GM12878 (cell line): Measurements from ENCODE around the gene TGFBRAP1. TPM values are rescaled to one million over a fixed set of nuclear protein-coding genes. Genes with fewer than 3 reads are reported as not detected.

Experiments used
- ATAC-seq: fragments of 200-7000 bp; cut with Tn5 transposase; 3 replicates; pipeline ENCODE4 v1.9.1; 2020; ENCODE audit warnings: mild to moderate bottlenecking, moderate library complexity
- BruUV-seq: library from RNA; stranded (reverse); fragments of 400-500 nt; replicated peaks from 2 replicates; lab custom pipeline; 2021; lab: Mats Ljungman, UMichigan
- CTCF ChIA-PET: fragments of 300-600 bp; sonication (Branson Sonifier 250); formaldehyde crosslinking; extraction: SDS; loops from one replicate; lab custom pipeline; 2021; ENCODE audit warnings: inconsistent platforms; lab: Yijun Ruan, JAX
- POLR2A ChIA-PET: fragments of 350-600 bp; formaldehyde crosslinking; extraction: SDS; loops from one replicate; lab custom pipeline; 2021; ENCODE audit warnings: inconsistent platforms; lab: Charles Lee
- RAD21 ChIA-PET: fragments of 300-600 bp; sonication (Branson Sonifier 250); formaldehyde crosslinking; loops from one replicate; lab custom pipeline; 2023; ENCODE audit warnings: antibody characterized with exemption; ENCODE audit not compliant: unreplicated experiment; lab: Charles Lee
- SMC1A ChIA-PET: fragments of 300-600 bp; sonication (Branson Sonifier 250); formaldehyde crosslinking; loops from one replicate; lab custom pipeline; 2023; ENCODE audit not compliant: unreplicated experiment, uncharacterized antibody; lab: Charles Lee
- DNase-seq: peaks from one replicate; pipeline ENCODE4 v3.0.0-alpha.2; 2011; ENCODE audit warnings: low read depth, low spot score
- FAIRE-seq: peaks from 3 replicates; lab custom pipeline; 2011; peaks lifted over from hg19 to GRCh38; lab: Jason Lieb, UNC
- H2AFZ ChIP-seq: 2 replicates; pipeline ENCODE4 v1.6.0; 2011; ENCODE audit warnings: low read depth, low read length, control low read depth; ENCODE audit not compliant: control insufficient read depth
- H3K27ac ChIP-seq: 2 replicates; pipeline ENCODE4 v1.5.1; 2011; ENCODE audit warnings: control low read depth; ENCODE audit not compliant: control insufficient read depth, insufficient read depth
- H3K27me3 ChIP-seq, 2 experiments: replicated peaks in 1 of 2; 2 replicates each; pipeline versions ENCODE4 v1.6.0 to v1.6.1; 2011; ENCODE audit warnings: low read length in 1 of 2; ENCODE audit not compliant: control insufficient read depth in 2 of 2, insufficient read depth in 2 of 2
- H3K36me3 ChIP-seq, 2 experiments: 2 replicates each; pipeline ENCODE4 v1.5.1; 2011; ENCODE audit warnings: low read length in 1 of 2; ENCODE audit not compliant: control insufficient read depth in 2 of 2, insufficient read depth in 2 of 2
- H3K4me1 ChIP-seq: 2 replicates; pipeline ENCODE4 v1.6.1; 2011; ENCODE audit warnings: mild to moderate bottlenecking, low read length, moderate library complexity, mixed read lengths; ENCODE audit not compliant: control insufficient read depth, insufficient read depth
- H3K4me2 ChIP-seq: 2 replicates; pipeline ENCODE4 v1.6.0; 2011; ENCODE audit warnings: control low read depth; ENCODE audit not compliant: control insufficient read depth, insufficient read depth
- H3K4me3 ChIP-seq: fragments of 200-600 bp; sonication (generic); 2 replicates; pipeline ENCODE4 v1.5.1; 2016
- H3K79me2 ChIP-seq: 2 replicates; pipeline ENCODE4 v1.6.0; 2011; ENCODE audit warnings: low read length; ENCODE audit not compliant: control insufficient read depth, insufficient read depth
- H3K9ac ChIP-seq: 2 replicates; pipeline ENCODE4 v1.8.0; 2011; ENCODE audit warnings: low read length, control low read depth, mixed read lengths; ENCODE audit not compliant: control insufficient read depth, insufficient read depth
- H3K9me3 ChIP-seq: replicated peaks from 3 replicates; pipeline ENCODE4 v1.5.1; 2011; ENCODE audit warnings: mild to moderate bottlenecking, low read length; ENCODE audit not compliant: control insufficient read depth, insufficient read depth
- H4K20me1 ChIP-seq: 2 replicates; pipeline ENCODE4 v1.6.0; 2011; ENCODE audit not compliant: control insufficient read depth, insufficient read depth
- BMI1 ChIP-seq: fragments of 450-650 bp; IDR thresholded peaks from 2 replicates; pipeline ENCODE4 v1.6.1; 2016; ENCODE audit warnings: mild to moderate bottlenecking, moderate library complexity, borderline replicate concordance
- KAT2A ChIP-seq: conservative IDR thresholded peaks from 2 replicates; pipeline ENCODE4 v1.6.1; 2011; ENCODE audit warnings: low read depth, low read length; ENCODE audit not compliant: control insufficient read depth
- KLF5 ChIP-seq: fragments of 450-650 bp; IDR thresholded peaks from 2 replicates; pipeline ENCODE4 v1.6.1; 2014; ENCODE audit warnings: mild to moderate bottlenecking; ENCODE audit not compliant: partially characterized antibody
- SIX5 ChIP-seq: IDR thresholded peaks from 2 replicates; pipeline ENCODE4 v1.6.1; 2011; ENCODE audit warnings: mild to moderate bottlenecking, low read depth, low read length, moderate library complexity; ENCODE audit not compliant: severe bottlenecking
- TAF1 ChIP-seq: IDR thresholded peaks from 2 replicates; pipeline ENCODE4 v1.6.1; 2011; ENCODE audit warnings: mild to moderate bottlenecking, low read depth, low read length, borderline replicate concordance
- WRNIP1 ChIP-seq: IDR thresholded peaks from 2 replicates; pipeline ENCODE4 v1.6.1; 2011; ENCODE audit warnings: low read depth, low read length, improper control_type of control experiment, borderline replicate concordance
- WGBS: methylation state at CpG from one replicate; pipeline ENCODE4 v1.1.6; 2016; ENCODE audit warnings: low lambda C conversion rate; ENCODE audit not compliant: insufficient replicate concordance, insufficient coverage; ENCODE audit errors: missing lambda C conversion rate; 5-methylcytosine and 5-hydroxymethylcytosine counted together
- in situ Hi-C: fragments of 300-500 bp; cut with MboI; formaldehyde crosslinking; loops from 9 replicates; pipeline ENCODE4 v1.14.3; 2018; ENCODE audit warnings: mixed read lengths
- intact Hi-C: fragments of 100-400 bp; cut with micrococcal nuclease; formaldehyde crosslinking; loops from one replicate; pipeline ENCODE4 v1.14.2; 2022; ENCODE audit not compliant: unreplicated experiment
- polyA plus RNA-seq, 11 experiments: library from polyadenylated mRNA; depleted of rRNA in 4 of 11; unstranded in 6 of 11; stranded (reverse) in 5 of 11; fragments of >200 nt; fragmentation: Nextera tagmentation in 4 of 11; fragmentation: Illumina TruSeq in 1 of 11; extraction: Ambion mirVana in 4 of 11; extraction: Trizol in 1 of 11; gene quantifications; 1 replicate in 1 of 11; 2 replicates in 10 of 11; pipeline versions ENCODE4 v1.2.1 to v1.2.3, GENCODE V29; 2011 to 2016; ENCODE audit warnings: inconsistent platforms in 2 of 11, missing spikeins in 2 of 11, low read depth in 1 of 11
- total RNA-seq, 4 experiments: library from RNA; depleted of rRNA in 3 of 4; stranded (reverse); fragments of >200 nt in 3 of 4; fragmentation: Illumina TruSeq in 1 of 4; extraction: Trizol in 1 of 4; gene quantifications; 2 replicates each; pipeline versions ENCODE4 v1.2.1 to v1.2.3, GENCODE V29; 2013 to 2021
- TF ChIP-seq, protein P1 (sequence below): fragments of 450-650 bp; IDR thresholded peaks from 2 replicates; pipeline ENCODE4 v1.6.1; 2017; ENCODE audit warnings: borderline replicate concordance
- TF ChIP-seq, protein P2 (sequence below): IDR thresholded peaks from 2 replicates; pipeline ENCODE4 v1.6.1; 2012; ENCODE audit warnings: low read depth, low read length, improper control_type of control experiment

Gene TGFBRAP1
- total and polyA plus RNA-seq, 10 of the 15 experiments (the other 5 are each of a cell fraction or from before 2014, with no cell fraction given), result 7.9 to 37.4 (median 23.7) TPM

DNA sequence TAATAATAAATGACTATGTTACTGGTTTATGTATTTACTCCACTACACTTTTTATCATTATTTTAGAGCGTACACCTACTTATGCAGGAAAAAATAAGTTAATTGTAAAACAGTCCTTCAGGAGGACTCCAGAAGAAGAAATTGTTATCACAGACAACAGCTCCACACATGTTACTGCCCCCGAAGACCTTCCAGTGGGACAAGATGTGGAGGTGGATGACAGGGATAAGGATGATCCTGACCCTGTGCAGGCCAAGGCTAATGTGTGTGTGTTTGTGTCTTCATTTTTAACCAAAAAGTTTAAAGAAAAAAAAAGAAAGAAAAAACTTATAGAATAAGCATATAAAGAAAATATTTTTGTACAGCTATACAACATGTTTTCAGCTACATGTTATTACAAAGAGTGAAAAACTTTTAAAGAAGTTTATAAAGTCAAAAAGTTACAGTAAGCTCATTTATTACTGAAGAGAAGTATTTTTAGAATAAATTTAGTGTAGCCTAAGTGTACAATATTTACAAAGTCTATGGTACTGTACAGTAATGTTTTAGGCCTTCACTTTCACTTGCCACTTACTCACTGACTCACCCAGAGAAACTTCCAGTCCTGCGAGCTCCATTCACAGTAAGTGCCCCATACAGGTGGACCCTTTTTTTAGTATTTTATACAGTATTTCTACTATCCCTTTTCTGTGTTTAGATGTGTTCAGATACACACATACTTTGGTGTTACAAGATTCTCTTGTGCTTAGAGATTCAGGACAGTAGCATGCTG, 7.5 kb downstream of the TGFBRAP1 start:
- Histone ChIP-seq H3K4me1 (peaks cover 28% of the 10 kb centered on the region), H3K9me3 (no peaks in the 10 kb centered on the region), H3K79me2 (peaks cover 81% of the 10 kb centered on the region), H3K9ac (no peak overlapping the region), H3K4me2 (peak overlapping the region; percentile 57; the same call in 1 of the 2 replicates), H3K27ac (peak overlapping the region; percentile 68; the same call in 1 of the 2 replicates), H4K20me1 (no peaks in the 10 kb centered on the region), H3K36me3 (peaks cover 0 to 8% of the 10 kb centered on the region in 2 experiments; a peak in 2 of 4 replicates), H3K4me3 (no peak overlapping the region), H3K27me3 (no peaks in the 10 kb centered on the region), H2AFZ (no peak overlapping the region)
- no TSS peak for BruUV-seq
- ChIA-PET CTCF (interaction anchor here (0.8 to 1.9 kb wide), 3 partner anchors 16 to 209 kb away, joined by 3 to 5 read pairs (median 3); no protein-coding TSS in a partner anchor), POLR2A (interaction anchor here (1.0 kb wide), 1 partner anchor 15 kb away, joined by 3 read pairs; the partner anchor contains the start of gene C2orf49), RAD21 (interaction anchor here (0.5 to 1.1 kb wide), 3 partner anchors 18 to 346 kb away, joined by 3 read pairs; no protein-coding TSS in a partner anchor), SMC1A (interaction anchor here (0.7 to 1.4 kb wide), 10 partner anchors 8 to 869 kb away, joined by 3 to 4 read pairs (median 4); no protein-coding TSS in a partner anchor)
- FAIRE-seq (peak; percentile 18), ATAC-seq (peak; percentile 58), DNase-seq (no peak)
- intact Hi-C loops (no loop called here), in situ Hi-C loops (no loop called here)
- TF ChIP-seq, protein P1, sequence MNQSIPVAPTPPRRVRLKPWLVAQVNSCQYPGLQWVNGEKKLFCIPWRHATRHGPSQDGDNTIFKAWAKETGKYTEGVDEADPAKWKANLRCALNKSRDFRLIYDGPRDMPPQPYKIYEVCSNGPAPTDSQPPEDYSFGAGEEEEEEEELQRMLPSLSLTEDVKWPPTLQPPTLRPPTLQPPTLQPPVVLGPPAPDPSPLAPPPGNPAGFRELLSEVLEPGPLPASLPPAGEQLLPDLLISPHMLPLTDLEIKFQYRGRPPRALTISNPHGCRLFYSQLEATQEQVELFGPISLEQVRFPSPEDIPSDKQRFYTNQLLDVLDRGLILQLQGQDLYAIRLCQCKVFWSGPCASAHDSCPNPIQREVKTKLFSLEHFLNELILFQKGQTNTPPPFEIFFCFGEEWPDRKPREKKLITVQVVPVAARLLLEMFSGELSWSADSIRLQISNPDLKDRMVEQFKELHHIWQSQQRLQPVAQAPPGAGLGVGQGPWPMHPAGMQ, result no peak
- no peak for TF ChIP-seq TAF1
- TF ChIP-seq, protein P2, sequence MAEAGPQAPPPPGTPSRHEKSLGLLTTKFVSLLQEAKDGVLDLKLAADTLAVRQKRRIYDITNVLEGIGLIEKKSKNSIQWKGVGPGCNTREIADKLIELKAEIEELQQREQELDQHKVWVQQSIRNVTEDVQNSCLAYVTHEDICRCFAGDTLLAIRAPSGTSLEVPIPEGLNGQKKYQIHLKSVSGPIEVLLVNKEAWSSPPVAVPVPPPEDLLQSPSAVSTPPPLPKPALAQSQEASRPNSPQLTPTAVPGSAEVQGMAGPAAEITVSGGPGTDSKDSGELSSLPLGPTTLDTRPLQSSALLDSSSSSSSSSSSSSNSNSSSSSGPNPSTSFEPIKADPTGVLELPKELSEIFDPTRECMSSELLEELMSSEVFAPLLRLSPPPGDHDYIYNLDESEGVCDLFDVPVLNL, result no peak
- TF ChIP-seq SIX5, result no peak
- no peak for TF ChIP-seq KLF5
- TF ChIP-seq BMI1, result no peak
- no peak for TF ChIP-seq WRNIP1
- TF ChIP-seq KAT2A, result no peak
- WGBS, result 83% methylated on average over 3 of the region's 3 CpGs
